H1 (cell line): ENCODE data around the gene SEMA3C. TPM values are rescaled to one million over a fixed set of nuclear protein-coding genes. Genes with fewer than 3 reads are reported as not detected.

Experiments
- CTCF ChIA-PET: fragments of 300-600 bp; sonication (Branson Sonifier 250); formaldehyde crosslinking; loops from one replicate; lab custom pipeline; 2021; ENCODE audit not compliant: partially characterized antibody; lab: Charles Lee
- POLR2A ChIA-PET: fragments of 300-600 bp; sonication (Branson Sonifier 250); formaldehyde crosslinking; loops from one replicate; lab custom pipeline; 2021; ENCODE audit warnings: inconsistent platforms; ENCODE audit not compliant: partially characterized antibody; lab: Charles Lee
- DNase-seq, 2 experiments: peaks; one replicate each; pipeline versions ENCODE4 v3.0.0 to v3.0.0-alpha.2; 2010 to 2022; ENCODE audit warnings: low spot score in 2 of 2, low read depth in 1 of 2, mixed read lengths in 1 of 2
- FAIRE-seq: peaks from 2 replicates; lab custom pipeline; 2011; peaks lifted over from hg19 to GRCh38; lab: Jason Lieb, UNC
- H2AFZ ChIP-seq: 2 replicates; pipeline ENCODE4 v1.8.1; 2012; ENCODE audit warnings: low read length, inconsistent platforms
- H2AK5ac ChIP-seq: 2 replicates; pipeline ENCODE4 v1.6.1; 2013; ENCODE audit warnings: low read depth, low read length
- H2BK120ac ChIP-seq: replicated peaks from 2 replicates; pipeline ENCODE3; 2013; ENCODE audit warnings: low read depth, low read length, inconsistent platforms
- H2BK12ac ChIP-seq: 2 replicates; pipeline ENCODE4 v1.6.1; 2013; ENCODE audit warnings: low read depth, low read length
- H2BK15ac ChIP-seq: 2 replicates; pipeline ENCODE4 v1.6.1; 2013; ENCODE audit warnings: low read length
- H2BK20ac ChIP-seq: 2 replicates; pipeline ENCODE4 v1.6.1; 2013; ENCODE audit warnings: low read length
- H2BK5ac ChIP-seq: 2 replicates; pipeline ENCODE4 v1.6.1; 2013; ENCODE audit warnings: low read depth, low read length
- H3K14ac ChIP-seq: 2 replicates; pipeline ENCODE4 v1.6.1; 2013; ENCODE audit warnings: inconsistent platforms; ENCODE audit not compliant: insufficient read length
- H3K18ac ChIP-seq: 2 replicates; pipeline ENCODE4 v1.6.1; 2013; ENCODE audit warnings: low read length; ENCODE audit errors: extremely low read depth
- H3K23ac ChIP-seq: 2 replicates; pipeline ENCODE4 v1.6.1; 2013; ENCODE audit warnings: inconsistent platforms; ENCODE audit not compliant: insufficient read length
- H3K23me2 ChIP-seq: 2 replicates; pipeline ENCODE4 v1.6.1; 2013; ENCODE audit warnings: low read depth, low read length
- H3K27ac ChIP-seq: 2 replicates; pipeline ENCODE4 v1.6.1; 2011; ENCODE audit warnings: low read depth, low read length, inconsistent platforms
- H3K27me3 ChIP-seq, 4 experiments: replicated peaks in 1 of 4; 1 replicate in 1 of 4; 2 replicates in 3 of 4; pipeline versions ENCODE4 v1.6.1 to v1.8.1; 2011 to 2013; ENCODE audit warnings: low read length in 3 of 4, mild to moderate bottlenecking in 3 of 4, inconsistent platforms in 2 of 4, mixed read lengths in 2 of 4, moderate library complexity in 1 of 4; ENCODE audit not compliant: control insufficient read depth in 3 of 4, insufficient read depth in 3 of 4; ENCODE audit errors: extremely low read depth in 1 of 4
- H3K36me3 ChIP-seq, 4 experiments: 2 replicates each; pipeline versions ENCODE4 v1.6.1 to v1.8.1; 2011 to 2013; ENCODE audit warnings: mild to moderate bottlenecking in 4 of 4, low read length in 3 of 4, moderate library complexity in 2 of 4, control low read depth in 1 of 4, inconsistent platforms in 1 of 4; ENCODE audit not compliant: insufficient read depth in 4 of 4, control insufficient read depth in 2 of 4
- H3K4ac ChIP-seq: replicated peaks from 2 replicates; pipeline ENCODE3; 2013; ENCODE audit warnings: low read length, low read depth, mixed read lengths, inconsistent platforms; ENCODE audit not compliant: insufficient read length
- H3K4me1 ChIP-seq, 4 experiments: replicated peaks in 1 of 4; 1 replicate in 1 of 4; 2 replicates in 3 of 4; pipeline versions ENCODE4 v1.6.1 to v1.8.1; 2011 to 2013; ENCODE audit warnings: low read length in 3 of 4, inconsistent platforms in 2 of 4, mixed read lengths in 1 of 4; ENCODE audit not compliant: insufficient read depth in 4 of 4, control insufficient read depth in 3 of 4
- H3K4me2 ChIP-seq, 2 experiments: 2 replicates each; pipeline versions ENCODE4 v1.6.1 to v1.8.1; 2011 to 2013; ENCODE audit warnings: low read depth in 2 of 2, low read length in 2 of 2, control low read depth in 1 of 2, inconsistent platforms in 1 of 2, mild to moderate bottlenecking in 1 of 2; ENCODE audit not compliant: insufficient read depth in 1 of 2
- H3K4me3 ChIP-seq, 4 experiments: fragments of 200-600, 300-600 bp in 1 of 4; sonication (generic), shearing (Covaris generic), sonication (Bioruptor Twin) in 1 of 4; 2 replicates each; pipeline versions ENCODE4 v1.5.1 to v1.8.1; 2011 to 2016; ENCODE audit warnings: low read length in 4 of 4, low read depth in 3 of 4, control low read depth in 2 of 4, inconsistent platforms in 2 of 4, mild to moderate bottlenecking in 2 of 4, mixed read lengths in 1 of 4, moderate library complexity in 1 of 4; ENCODE audit not compliant: insufficient read depth in 2 of 4; ENCODE audit errors: extremely low read depth in 1 of 4
- H3K56ac ChIP-seq: replicated peaks from 2 replicates; pipeline ENCODE3; 2013; ENCODE audit warnings: low read depth, mild to moderate bottlenecking, mixed read lengths, low read length, inconsistent platforms; ENCODE audit not compliant: insufficient read length
- H3K79me1 ChIP-seq: 2 replicates; pipeline ENCODE4 v1.6.1; 2013; ENCODE audit warnings: low read depth, low read length, control low read depth
- H3K79me2 ChIP-seq, 2 experiments: 2 replicates each; pipeline versions ENCODE4 v1.6.1 to v1.8.1; 2012 to 2013; ENCODE audit warnings: low read length in 2 of 2, mild to moderate bottlenecking in 2 of 2, inconsistent platforms in 1 of 2; ENCODE audit not compliant: insufficient read depth in 2 of 2, control insufficient read depth in 1 of 2
- H3K9ac ChIP-seq, 4 experiments: replicated peaks in 1 of 4; 1 replicate in 1 of 4; 2 replicates in 3 of 4; pipeline versions ENCODE4 v1.6.1 to v1.8.1; 2011 to 2013; ENCODE audit warnings: low read depth in 3 of 4, low read length in 3 of 4, control low read depth in 2 of 4, mild to moderate bottlenecking in 2 of 4, moderate library complexity in 2 of 4, inconsistent platforms in 1 of 4; ENCODE audit errors: extremely low read depth in 1 of 4
- H3K9me3 ChIP-seq, 2 experiments: 2 replicates each; pipeline versions ENCODE4 v1.6.1 to v1.8.1; 2012 to 2013; ENCODE audit warnings: mild to moderate bottlenecking in 2 of 2, moderate library complexity in 2 of 2, control low read depth in 1 of 2, inconsistent platforms in 1 of 2, low read depth in 1 of 2, low read length in 1 of 2, mixed read lengths in 1 of 2; ENCODE audit not compliant: insufficient read depth in 2 of 2
- H4K20me1 ChIP-seq, 2 experiments: replicated peaks in 1 of 2; 2 replicates each; pipeline versions ENCODE3 to v1.8.1; 2011 to 2013; ENCODE audit warnings: inconsistent platforms in 2 of 2, low read length in 2 of 2, mild to moderate bottlenecking in 1 of 2; ENCODE audit not compliant: insufficient read depth in 2 of 2, control insufficient read depth in 1 of 2
- H4K5ac ChIP-seq: 2 replicates; pipeline ENCODE4 v1.6.1; 2013; ENCODE audit warnings: low read length, low read depth, mixed read lengths, inconsistent platforms; ENCODE audit not compliant: insufficient read length
- H4K8ac ChIP-seq: 2 replicates; pipeline ENCODE4 v1.8.0; 2013; ENCODE audit warnings: mild to moderate bottlenecking, moderate library complexity, low read length, inconsistent platforms; ENCODE audit not compliant: insufficient read depth; ENCODE audit errors: extremely low read depth
- H4K91ac ChIP-seq: replicated peaks from 2 replicates; pipeline ENCODE3; 2013; ENCODE audit warnings: low read length, mixed read lengths, inconsistent platforms; ENCODE audit not compliant: insufficient read length
- CEBPB ChIP-seq: IDR thresholded peaks from 2 replicates; pipeline ENCODE4 v1.6.1; 2012; ENCODE audit warnings: low read depth, low read length
- CREB1 ChIP-seq: IDR thresholded peaks from 2 replicates; pipeline ENCODE4 v1.6.1; 2012; ENCODE audit warnings: inconsistent platforms
- KDM1A ChIP-seq: fragments of 200-600, 300-600 bp; sonication (generic); IDR thresholded peaks from 2 replicates; pipeline ENCODE4 v1.7.1; 2016; ENCODE audit warnings: mild to moderate bottlenecking, low read length, borderline replicate concordance
- MAFK ChIP-seq: IDR thresholded peaks from 2 replicates; pipeline ENCODE4 v1.6.1; 2012; ENCODE audit warnings: low read depth, mild to moderate bottlenecking, improper control_type of control experiment, low read length
- NRF1 ChIP-seq: IDR thresholded peaks from 2 replicates; pipeline ENCODE4 v1.6.1; 2011; ENCODE audit warnings: mild to moderate bottlenecking, low read depth, low read length, improper control_type of control experiment
- PHF8 ChIP-seq: fragments of 200-600 bp; sonication (generic); conservative IDR thresholded peaks from 2 replicates; pipeline ENCODE4 v1.7.1; 2012; ENCODE audit warnings: low read depth, mild to moderate bottlenecking, inconsistent platforms, low read length, moderate library complexity
- RBBP5 ChIP-seq: IDR thresholded peaks from 2 replicates; pipeline ENCODE4 v1.7.1; 2012; ENCODE audit warnings: low read depth, mild to moderate bottlenecking, inconsistent platforms, low read length, moderate library complexity, borderline replicate concordance
- SIRT6 ChIP-seq: IDR thresholded peaks from one replicate; pipeline ENCODE4 v1.7.1; 2012; ENCODE audit warnings: low read length, inconsistent platforms
- SIX5 ChIP-seq: IDR thresholded peaks from 2 replicates; pipeline ENCODE4 v1.6.1; 2011; ENCODE audit warnings: mild to moderate bottlenecking, low read depth, low read length
- YY1 ChIP-seq: IDR thresholded peaks from 2 replicates; pipeline ENCODE4 v1.6.1; 2011; ENCODE audit warnings: low read depth, mild to moderate bottlenecking, low read length
- WGBS, 2 experiments: shearing (Covaris generic) in 1 of 2; methylation state at CpG; one replicate each; pipeline versions ENCODE4 v1.1.6 to v1.1.7; 2013 to 2015; ENCODE audit warnings: low lambda C conversion rate in 2 of 2, mixed read lengths in 2 of 2, inconsistent platforms in 1 of 2, low coverage in 1 of 2, missing lambda C conversion rate in 1 of 2; ENCODE audit not compliant: insufficient replicate concordance in 2 of 2, insufficient coverage in 1 of 2, insufficient read length in 1 of 2; ENCODE audit errors: extremely low coverage in 1 of 2, missing lambda C conversion rate in 1 of 2; 5-methylcytosine and 5-hydroxymethylcytosine counted together
- polyA plus RNA-seq, 7 experiments: library from polyadenylated mRNA; depleted of rRNA in 3 of 7; stranded (reverse) in 5 of 7; unstranded in 2 of 7; fragments of >200 nt in 5 of 7; fragments of 200-250 nt in 2 of 7; gene quantifications; 1 replicate in 5 of 7; 2 replicates in 1 of 7; 4 replicates in 1 of 7; pipeline versions ENCODE4 v1.2.1 to v1.2.3, GENCODE V29; 2011 to 2013; ENCODE audit warnings: missing spikeins in 2 of 7, mixed read lengths in 2 of 7
- total RNA-seq: library from RNA; stranded (reverse); fragmentation: NEBNext Ultra II Directional; extraction: Animal tissue kit (Norgen Biotek cat#: 25700); gene quantifications from 2 replicates; pipeline ENCODE4 v1.2.1, GENCODE V29; 2021
- TF ChIP-seq, protein P1 (sequence below): IDR thresholded peaks from 2 replicates; pipeline ENCODE4 v1.6.1; 2012; ENCODE audit warnings: inconsistent platforms
- TF ChIP-seq, protein P2 (sequence below): IDR thresholded peaks from 2 replicates; pipeline ENCODE4 v1.6.1; 2011; ENCODE audit warnings: low read depth, mild to moderate bottlenecking, low read length; ENCODE audit not compliant: insufficient read depth

The SEMA3C gene
- total and polyA plus RNA-seq, 2 of the 8 experiments (the other 6 are each of a cell fraction or from before 2014, with no cell fraction given) = 0.15 to 1.4 TPM

- Histone ChIP-seq H3K14ac (no peak overlapping the region), H3K4me2 (no peak overlapping the region), H2AFZ (no peak overlapping the region), H2BK20ac (no peak overlapping the region), H3K27ac (no peak overlapping the region), H3K9ac (no peak overlapping the region), H4K20me1 (no peaks in the 10 kb centered on the region), H2BK12ac (no peak overlapping the region), H3K36me3 (no peaks in the 10 kb centered on the region), H2BK120ac (no peak overlapping the region), H4K5ac (no peak overlapping the region), H2AK5ac (no peak overlapping the region), H4K91ac (no peak overlapping the region), H3K23me2 (no peaks in the 10 kb centered on the region), H3K27me3 (no peaks in the 10 kb centered on the region), H3K4me1 (peaks cover 0 to 3% (median 0%) of the 10 kb centered on the region in 4 experiments; a peak in 1 of 7 replicates), H2BK15ac (no peak overlapping the region), H3K4ac (no peak overlapping the region), H3K9me3 (no peaks in the 10 kb centered on the region; a peak in 1 of 4 replicates), H2BK5ac (no peak overlapping the region), H3K18ac (no peak overlapping the region), H4K8ac (no peak overlapping the region), H3K4me3 (no peak overlapping the region), H3K23ac (no peak overlapping the region), H3K79me1 (no peaks in the 10 kb centered on the region), H3K56ac (no peak overlapping the region), H3K79me2 (no peaks in the 10 kb centered on the region)
- 91% methylated on average over 4 of the region's 4 CpGs; no CpG with 5 or more reads in 1 of the 2 experiments for WGBS, 2 experiments
- DNase-seq (no peak), FAIRE-seq (no peak)
- CTCF ChIA-PET = interaction anchor here (0.9 kb wide), 1 partner anchor 16 kb away, joined by 3 read pairs; no protein-coding TSS in a partner anchor
- POLR2A ChIA-PET = interaction anchor here (0.6 kb wide), 1 partner anchor 65 kb away, joined by 3 read pairs; no protein-coding TSS in a partner anchor
- TF ChIP-seq YY1 = no peak
- no peak for TF ChIP-seq RBBP5
- TF ChIP-seq KDM1A = no peak
- TF ChIP-seq NRF1 = no peak
- TF ChIP-seq, protein P1, sequence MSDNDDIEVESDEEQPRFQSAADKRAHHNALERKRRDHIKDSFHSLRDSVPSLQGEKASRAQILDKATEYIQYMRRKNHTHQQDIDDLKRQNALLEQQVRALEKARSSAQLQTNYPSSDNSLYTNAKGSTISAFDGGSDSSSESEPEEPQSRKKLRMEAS = no peak
- no peak for TF ChIP-seq PHF8
- TF ChIP-seq, protein P2, sequence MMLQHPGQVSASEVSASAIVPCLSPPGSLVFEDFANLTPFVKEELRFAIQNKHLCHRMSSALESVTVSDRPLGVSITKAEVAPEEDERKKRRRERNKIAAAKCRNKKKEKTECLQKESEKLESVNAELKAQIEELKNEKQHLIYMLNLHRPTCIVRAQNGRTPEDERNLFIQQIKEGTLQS = no peak
- no peak for TF ChIP-seq MAFK
- no peak for TF ChIP-seq CEBPB
- TF ChIP-seq SIX5 = no peak
- TF ChIP-seq CREB1 = no peak
- no peak for TF ChIP-seq SIRT6
Measured at GRCh38 chr7:80900583-80901576, 18.0 kb downstream of the SEMA3C start.
